H1 (cell line): ENCODE data around the gene CDCP1. TPM values are rescaled to one million over a fixed set of nuclear protein-coding genes. Genes with fewer than 3 reads are reported as not detected.

ENCODE experiments used
- CTCF ChIA-PET: fragments of 300-600 bp; sonication (Branson Sonifier 250); formaldehyde crosslinking; loops from one replicate; lab custom pipeline; 2021; ENCODE audit not compliant: partially characterized antibody; lab: Charles Lee
- POLR2A ChIA-PET: fragments of 300-600 bp; sonication (Branson Sonifier 250); formaldehyde crosslinking; loops from one replicate; lab custom pipeline; 2021; ENCODE audit warnings: inconsistent platforms; ENCODE audit not compliant: partially characterized antibody; lab: Charles Lee
- DNase-seq, 2 experiments: peaks; one replicate each; pipeline versions ENCODE4 v3.0.0 to v3.0.0-alpha.2; 2010 to 2022; ENCODE audit warnings: low spot score in 2 of 2, low read depth in 1 of 2, mixed read lengths in 1 of 2
- FAIRE-seq: peaks from 2 replicates; lab custom pipeline; 2011; peaks lifted over from hg19 to GRCh38; lab: Jason Lieb, UNC
- H2AFZ ChIP-seq: 2 replicates; pipeline ENCODE4 v1.8.1; 2012; ENCODE audit warnings: low read length, inconsistent platforms
- H2AK5ac ChIP-seq: 2 replicates; pipeline ENCODE4 v1.6.1; 2013; ENCODE audit warnings: low read depth, low read length
- H2BK120ac ChIP-seq: replicated peaks from 2 replicates; pipeline ENCODE3; 2013; ENCODE audit warnings: low read depth, low read length, inconsistent platforms
- H2BK12ac ChIP-seq: 2 replicates; pipeline ENCODE4 v1.6.1; 2013; ENCODE audit warnings: low read depth, low read length
- H2BK15ac ChIP-seq: 2 replicates; pipeline ENCODE4 v1.6.1; 2013; ENCODE audit warnings: low read length
- H2BK20ac ChIP-seq: 2 replicates; pipeline ENCODE4 v1.6.1; 2013; ENCODE audit warnings: low read length
- H2BK5ac ChIP-seq: 2 replicates; pipeline ENCODE4 v1.6.1; 2013; ENCODE audit warnings: low read depth, low read length
- H3K14ac ChIP-seq: 2 replicates; pipeline ENCODE4 v1.6.1; 2013; ENCODE audit warnings: inconsistent platforms; ENCODE audit not compliant: insufficient read length
- H3K18ac ChIP-seq: 2 replicates; pipeline ENCODE4 v1.6.1; 2013; ENCODE audit warnings: low read length; ENCODE audit errors: extremely low read depth
- H3K23ac ChIP-seq: 2 replicates; pipeline ENCODE4 v1.6.1; 2013; ENCODE audit warnings: inconsistent platforms; ENCODE audit not compliant: insufficient read length
- H3K23me2 ChIP-seq: 2 replicates; pipeline ENCODE4 v1.6.1; 2013; ENCODE audit warnings: low read depth, low read length
- H3K27ac ChIP-seq: 2 replicates; pipeline ENCODE4 v1.6.1; 2011; ENCODE audit warnings: low read depth, low read length, inconsistent platforms
- H3K27me3 ChIP-seq, 4 experiments: replicated peaks in 1 of 4; 1 replicate in 1 of 4; 2 replicates in 3 of 4; pipeline versions ENCODE4 v1.6.1 to v1.8.1; 2011 to 2013; ENCODE audit warnings: low read length in 3 of 4, mild to moderate bottlenecking in 3 of 4, inconsistent platforms in 2 of 4, mixed read lengths in 2 of 4, moderate library complexity in 1 of 4; ENCODE audit not compliant: control insufficient read depth in 3 of 4, insufficient read depth in 3 of 4; ENCODE audit errors: extremely low read depth in 1 of 4
- H3K36me3 ChIP-seq, 4 experiments: 2 replicates each; pipeline versions ENCODE4 v1.6.1 to v1.8.1; 2011 to 2013; ENCODE audit warnings: mild to moderate bottlenecking in 4 of 4, low read length in 3 of 4, moderate library complexity in 2 of 4, control low read depth in 1 of 4, inconsistent platforms in 1 of 4; ENCODE audit not compliant: insufficient read depth in 4 of 4, control insufficient read depth in 2 of 4
- H3K4ac ChIP-seq: replicated peaks from 2 replicates; pipeline ENCODE3; 2013; ENCODE audit warnings: low read length, low read depth, mixed read lengths, inconsistent platforms; ENCODE audit not compliant: insufficient read length
- H3K4me1 ChIP-seq, 4 experiments: replicated peaks in 1 of 4; 1 replicate in 1 of 4; 2 replicates in 3 of 4; pipeline versions ENCODE4 v1.6.1 to v1.8.1; 2011 to 2013; ENCODE audit warnings: low read length in 3 of 4, inconsistent platforms in 2 of 4, mixed read lengths in 1 of 4; ENCODE audit not compliant: insufficient read depth in 4 of 4, control insufficient read depth in 3 of 4
- H3K4me2 ChIP-seq, 2 experiments: 2 replicates each; pipeline versions ENCODE4 v1.6.1 to v1.8.1; 2011 to 2013; ENCODE audit warnings: low read depth in 2 of 2, low read length in 2 of 2, control low read depth in 1 of 2, inconsistent platforms in 1 of 2, mild to moderate bottlenecking in 1 of 2; ENCODE audit not compliant: insufficient read depth in 1 of 2
- H3K4me3 ChIP-seq, 4 experiments: fragments of 200-600, 300-600 bp in 1 of 4; sonication (generic), shearing (Covaris generic), sonication (Bioruptor Twin) in 1 of 4; 2 replicates each; pipeline versions ENCODE4 v1.5.1 to v1.8.1; 2011 to 2016; ENCODE audit warnings: low read length in 4 of 4, low read depth in 3 of 4, control low read depth in 2 of 4, inconsistent platforms in 2 of 4, mild to moderate bottlenecking in 2 of 4, mixed read lengths in 1 of 4, moderate library complexity in 1 of 4; ENCODE audit not compliant: insufficient read depth in 2 of 4; ENCODE audit errors: extremely low read depth in 1 of 4
- H3K56ac ChIP-seq: replicated peaks from 2 replicates; pipeline ENCODE3; 2013; ENCODE audit warnings: low read depth, mild to moderate bottlenecking, mixed read lengths, low read length, inconsistent platforms; ENCODE audit not compliant: insufficient read length
- H3K79me1 ChIP-seq: 2 replicates; pipeline ENCODE4 v1.6.1; 2013; ENCODE audit warnings: low read depth, low read length, control low read depth
- H3K79me2 ChIP-seq, 2 experiments: 2 replicates each; pipeline versions ENCODE4 v1.6.1 to v1.8.1; 2012 to 2013; ENCODE audit warnings: low read length in 2 of 2, mild to moderate bottlenecking in 2 of 2, inconsistent platforms in 1 of 2; ENCODE audit not compliant: insufficient read depth in 2 of 2, control insufficient read depth in 1 of 2
- H3K9ac ChIP-seq, 4 experiments: replicated peaks in 1 of 4; 1 replicate in 1 of 4; 2 replicates in 3 of 4; pipeline versions ENCODE4 v1.6.1 to v1.8.1; 2011 to 2013; ENCODE audit warnings: low read depth in 3 of 4, low read length in 3 of 4, control low read depth in 2 of 4, mild to moderate bottlenecking in 2 of 4, moderate library complexity in 2 of 4, inconsistent platforms in 1 of 4; ENCODE audit errors: extremely low read depth in 1 of 4
- H3K9me3 ChIP-seq, 2 experiments: 2 replicates each; pipeline versions ENCODE4 v1.6.1 to v1.8.1; 2012 to 2013; ENCODE audit warnings: mild to moderate bottlenecking in 2 of 2, moderate library complexity in 2 of 2, control low read depth in 1 of 2, inconsistent platforms in 1 of 2, low read depth in 1 of 2, low read length in 1 of 2, mixed read lengths in 1 of 2; ENCODE audit not compliant: insufficient read depth in 2 of 2
- H4K20me1 ChIP-seq, 2 experiments: replicated peaks in 1 of 2; 2 replicates each; pipeline versions ENCODE3 to v1.8.1; 2011 to 2013; ENCODE audit warnings: inconsistent platforms in 2 of 2, low read length in 2 of 2, mild to moderate bottlenecking in 1 of 2; ENCODE audit not compliant: insufficient read depth in 2 of 2, control insufficient read depth in 1 of 2
- H4K5ac ChIP-seq: 2 replicates; pipeline ENCODE4 v1.6.1; 2013; ENCODE audit warnings: low read length, low read depth, mixed read lengths, inconsistent platforms; ENCODE audit not compliant: insufficient read length
- H4K8ac ChIP-seq: 2 replicates; pipeline ENCODE4 v1.8.0; 2013; ENCODE audit warnings: mild to moderate bottlenecking, moderate library complexity, low read length, inconsistent platforms; ENCODE audit not compliant: insufficient read depth; ENCODE audit errors: extremely low read depth
- H4K91ac ChIP-seq: replicated peaks from 2 replicates; pipeline ENCODE3; 2013; ENCODE audit warnings: low read length, mixed read lengths, inconsistent platforms; ENCODE audit not compliant: insufficient read length
- KDM5A ChIP-seq: fragments of 200-600 bp; IDR thresholded peaks from 2 replicates; pipeline ENCODE4 v1.7.1; 2012; ENCODE audit warnings: mild to moderate bottlenecking, low read length, inconsistent platforms, mixed read lengths
- POU5F1 ChIP-seq: IDR thresholded peaks from 2 replicates; pipeline ENCODE4 v1.6.1; 2011; ENCODE audit warnings: low read depth, mild to moderate bottlenecking, low read length, moderate library complexity
- TAF1 ChIP-seq: IDR thresholded peaks from 2 replicates; pipeline ENCODE4 v1.6.1; 2011; ENCODE audit warnings: mild to moderate bottlenecking, low read depth, low read length
- WGBS, 2 experiments: shearing (Covaris generic) in 1 of 2; methylation state at CpG; one replicate each; pipeline versions ENCODE4 v1.1.6 to v1.1.7; 2013 to 2015; ENCODE audit warnings: low lambda C conversion rate in 2 of 2, mixed read lengths in 2 of 2, inconsistent platforms in 1 of 2, low coverage in 1 of 2, missing lambda C conversion rate in 1 of 2; ENCODE audit not compliant: insufficient replicate concordance in 2 of 2, insufficient coverage in 1 of 2, insufficient read length in 1 of 2; ENCODE audit errors: extremely low coverage in 1 of 2, missing lambda C conversion rate in 1 of 2; 5-methylcytosine and 5-hydroxymethylcytosine counted together
- polyA plus RNA-seq, 7 experiments: library from polyadenylated mRNA; depleted of rRNA in 3 of 7; stranded (reverse) in 5 of 7; unstranded in 2 of 7; fragments of >200 nt in 5 of 7; fragments of 200-250 nt in 2 of 7; gene quantifications; 1 replicate in 5 of 7; 2 replicates in 1 of 7; 4 replicates in 1 of 7; pipeline versions ENCODE4 v1.2.1 to v1.2.3, GENCODE V29; 2011 to 2013; ENCODE audit warnings: missing spikeins in 2 of 7, mixed read lengths in 2 of 7
- total RNA-seq: library from RNA; stranded (reverse); fragmentation: NEBNext Ultra II Directional; extraction: Animal tissue kit (Norgen Biotek cat#: 25700); gene quantifications from 2 replicates; pipeline ENCODE4 v1.2.1, GENCODE V29; 2021

The CDCP1 gene
- total and polyA plus RNA-seq, 2 of the 8 experiments (the other 6 are each of a cell fraction or from before 2014, with no cell fraction given): 10.0 to 23.3 TPM

- no peak overlapping the region for H4K8ac ChIP-seq
- no peak overlapping the region for H3K27ac ChIP-seq
- no peak overlapping the region for H2AK5ac ChIP-seq
- no peak overlapping the region for H3K4me3 ChIP-seq
- H3K9me3 ChIP-seq: no peaks in the 10 kb centered on the region
- H3K56ac ChIP-seq: no peak overlapping the region
- peaks cover 0 to 3% of the 10 kb centered on the region in 2 experiments for H4K20me1 ChIP-seq
- no peak for FAIRE-seq
- no peak overlapping the region for H3K4ac ChIP-seq
- peaks cover 3% of the 10 kb centered on the region; the same call in 1 of the 2 replicates for H3K23me2 ChIP-seq
- POLR2A ChIA-PET: no interaction called here
- CTCF ChIA-PET: interaction anchor here (1.3 to 13.7 kb wide), 3 partner anchors 18 to 194 kb away, joined by 3 to 263 read pairs (median 206); no protein-coding TSS in a partner anchor
- H4K91ac ChIP-seq: no peak overlapping the region
- no peak overlapping the region for H2BK15ac ChIP-seq
- H4K5ac ChIP-seq: no peak overlapping the region
- no peak overlapping the region for H3K4me2 ChIP-seq
- no peaks in the 10 kb centered on the region for H3K79me2 ChIP-seq
- H2BK5ac ChIP-seq: no peak overlapping the region
- no peak overlapping the region for H2BK20ac ChIP-seq
- H3K27me3 ChIP-seq: peaks cover 16 to 37% (median 34%) of the 10 kb centered on the region in 4 experiments
- H2BK12ac ChIP-seq: no peak overlapping the region
- no peak for DNase-seq
- H3K79me1 ChIP-seq: no peaks in the 10 kb centered on the region
- no peak overlapping the region for H3K23ac ChIP-seq
- 87% methylated on average over 6 of the region's 6 CpGs; no CpG with 5 or more reads in 1 of the 2 experiments for WGBS, 2 experiments
- H3K14ac ChIP-seq: no peak overlapping the region
- H2BK120ac ChIP-seq: no peak overlapping the region
- H3K4me1 ChIP-seq: peaks cover 2 to 6% (median 4%) of the 10 kb centered on the region in 4 experiments
- no peak overlapping the region for H2AFZ ChIP-seq
- no peaks in the 10 kb centered on the region for H3K36me3 ChIP-seq
- no peak overlapping the region for H3K18ac ChIP-seq
- H3K9ac ChIP-seq: no peak overlapping the region
- no peak for TF ChIP-seq POU5F1
- TF ChIP-seq KDM5A: no peak
- no peak for TF ChIP-seq TAF1
Observed at GRCh38 chr3:45033791-45034190, 112.4 kb downstream of the CDCP1 start.
